Measurements from ENCODE around the gene SPTBN1.
"Not testable (repeated sequence)": the region's sequence is repeated elsewhere in the genome, so short reads cannot be mapped to it uniquely, and the experiment has no call there.

GRCh38 chr2:54485756-54486155 is 29.6 kb downstream of the SPTBN1 start:
- not testable (repeated sequence) for TF ChIP-seq JUN (CRISPR knock-in tag; IDR thresholded peaks at IDR 0.05); ZSCAN29 (CRISPR knock-in tag; conservative IDR thresholded peaks at IDR 0.05); POLR2A (IDR thresholded peaks at IDR 0.05; ENCODE audit: insufficient read depth in 1 of 2, low read depth in 2 of 2, low read length in 2 of 2); BCLAF1 (IDR thresholded peaks at IDR 0.05); IRF2 (CRISPR knock-in tag; IDR thresholded peaks at IDR 0.05); ZNF609 (CRISPR knock-in tag; IDR thresholded peaks at IDR 0.05; ENCODE audit: borderline replicate concordance); FOXA3 (CRISPR knock-in tag; IDR thresholded peaks at IDR 0.05); MIXL1 (CRISPR knock-in tag; IDR thresholded peaks at IDR 0.05); TOPORS (CRISPR knock-in tag; IDR thresholded peaks at IDR 0.05); CTCF (CRISPR knock-in tag; IDR thresholded peaks at IDR 0.05); ZBTB42 (CRISPR knock-in tag; IDR thresholded peaks at IDR 0.05)
